K562 (cell line): ENCODE measurements around the gene TIAL1. TPM values are rescaled to one million over a fixed set of nuclear protein-coding genes. Genes with fewer than 3 reads are reported as not detected.

Source experiments
- CTBP1 ChIP-seq: fragments of 450-650 bp; IDR thresholded peaks from 2 replicates; pipeline ENCODE4 v1.6.1; 2016; ENCODE audit warnings: borderline replicate concordance
- ELF4 ChIP-seq: fragments of 450-650 bp; formaldehyde crosslinking; IDR thresholded peaks from 2 replicates; pipeline ENCODE4 v1.4.0; 2022; ENCODE audit warnings: missing genetic modification characterization
- FOXJ2 ChIP-seq: fragments of 200-800 bp; sonication (Bioruptor generic); IDR thresholded peaks from 2 replicates; pipeline ENCODE4 v1.6.1; 2016; ENCODE audit warnings: missing genetic modification characterization, missing compliant biosample characterization
- GABPB1 ChIP-seq: sonication (generic); formaldehyde crosslinking; IDR thresholded peaks from 2 replicates; pipeline ENCODE4 v1.8.0; 2022; ENCODE audit warnings: mild to moderate bottlenecking, missing genetic modification reagents
- MIER1 ChIP-seq: fragments of 450-650 bp; IDR thresholded peaks from 2 replicates; pipeline ENCODE4 v1.6.1; 2016; ENCODE audit warnings: antibody characterized with exemption, mild to moderate bottlenecking, low read depth
- NFIC ChIP-seq: fragments of 450-650 bp; IDR thresholded peaks from 2 replicates; pipeline ENCODE4 v1.6.1; 2017; ENCODE audit warnings: mild to moderate bottlenecking, inconsistent platforms
- RAD21 ChIP-seq, 2 experiments: fragments of 250-450 bp in 1 of 2; fragments of 450-650 bp in 1 of 2; sonication (Bioruptor Pico) in 1 of 2; formaldehyde crosslinking in 1 of 2; IDR thresholded peaks in 1 of 2; conservative IDR thresholded peaks in 1 of 2; 2 replicates each; pipeline versions ENCODE4 v1.4.0 to v1.8.0; 2020 to 2022; ENCODE audit warnings: mild to moderate bottlenecking in 2 of 2, moderate library complexity in 1 of 2
- SIN3A ChIP-seq, 2 experiments: fragments of 150-350 bp in 1 of 2; IDR thresholded peaks; 2 replicates each; pipeline ENCODE4 v1.6.1; 2011 to 2016; ENCODE audit warnings: borderline replicate concordance in 2 of 2, low read depth in 2 of 2, low read length in 2 of 2, mild to moderate bottlenecking in 2 of 2, moderate library complexity in 2 of 2; ENCODE audit not compliant: control insufficient read depth in 1 of 2
- SMARCA4 ChIP-seq: fragments of 450-650 bp; IDR thresholded peaks from 2 replicates; pipeline ENCODE4 v1.6.1; 2016
- TAF9B ChIP-seq: fragments of 450-650 bp; IDR thresholded peaks from 2 replicates; pipeline ENCODE4 v1.6.1; 2018; ENCODE audit warnings: mild to moderate bottlenecking; ENCODE audit not compliant: partially characterized antibody
- polyA plus RNA-seq, 8 experiments: library from polyadenylated mRNA; depleted of rRNA in 4 of 8; stranded (reverse) in 5 of 8; unstranded in 3 of 8; fragments of >200 nt; fragmentation: Nextera tagmentation in 2 of 8; fragmentation: Illumina TruSeq in 1 of 8; extraction: Ambion mirVana in 2 of 8; extraction: Trizol in 1 of 8; gene quantifications; 2 replicates each; pipeline versions ENCODE4 v1.2.1 to v1.2.3, GENCODE V29; 2011 to 2014; ENCODE audit warnings: inconsistent platforms in 1 of 8, missing spikeins in 1 of 8
- total RNA-seq, 7 experiments: library from RNA; depleted of rRNA in 6 of 7; stranded (reverse); fragments of >200 nt in 6 of 7; fragmentation: Illumina TruSeq in 2 of 7; extraction: Trizol in 2 of 7; gene quantifications; 2 replicates each; pipeline versions ENCODE4 v1.2.1 to v1.2.3, GENCODE V29; 2011 to 2021; ENCODE audit warnings: low replicate concordance in 1 of 7
- TF ChIP-seq, protein P1 (sequence below), 2 experiments: fragments of 150-350 bp in 1 of 2; IDR thresholded peaks; 2 replicates each; pipeline ENCODE4 v1.6.1; 2012 to 2016; ENCODE audit warnings: low read depth in 2 of 2, low read length in 2 of 2, mild to moderate bottlenecking in 1 of 2, moderate library complexity in 1 of 2
- TF ChIP-seq, protein P2 (sequence below): fragments of 200-800 bp; sonication (Bioruptor generic); IDR thresholded peaks from 2 replicates; pipeline ENCODE4 v1.6.1; 2017; ENCODE audit warnings: missing genetic modification characterization, missing compliant biosample characterization
- TF ChIP-seq, protein P3 (sequence below): fragments of 450-650 bp; IDR thresholded peaks from 2 replicates; pipeline ENCODE4 v1.6.1; 2016
- TF ChIP-seq, protein P4 (sequence below), 3 experiments: IDR thresholded peaks in 2 of 3; conservative IDR thresholded peaks in 1 of 3; 2 replicates each; pipeline ENCODE4 v1.5.1; 2011 to 2012; ENCODE audit warnings: low read length in 3 of 3, mild to moderate bottlenecking in 3 of 3, control low read depth in 2 of 3, improper control_type of control experiment in 1 of 3, inconsistent platforms in 1 of 3, low read depth in 1 of 3, mixed read lengths in 1 of 3, moderate library complexity in 1 of 3; ENCODE audit not compliant: insufficient read depth in 2 of 3

TIAL1 gene
- total and polyA plus RNA-seq, 9 of the 15 experiments (the other 6 are each of a cell fraction or from before 2014, with no cell fraction given): 22.5 to 126 (median 58.2) TPM

DNA sequence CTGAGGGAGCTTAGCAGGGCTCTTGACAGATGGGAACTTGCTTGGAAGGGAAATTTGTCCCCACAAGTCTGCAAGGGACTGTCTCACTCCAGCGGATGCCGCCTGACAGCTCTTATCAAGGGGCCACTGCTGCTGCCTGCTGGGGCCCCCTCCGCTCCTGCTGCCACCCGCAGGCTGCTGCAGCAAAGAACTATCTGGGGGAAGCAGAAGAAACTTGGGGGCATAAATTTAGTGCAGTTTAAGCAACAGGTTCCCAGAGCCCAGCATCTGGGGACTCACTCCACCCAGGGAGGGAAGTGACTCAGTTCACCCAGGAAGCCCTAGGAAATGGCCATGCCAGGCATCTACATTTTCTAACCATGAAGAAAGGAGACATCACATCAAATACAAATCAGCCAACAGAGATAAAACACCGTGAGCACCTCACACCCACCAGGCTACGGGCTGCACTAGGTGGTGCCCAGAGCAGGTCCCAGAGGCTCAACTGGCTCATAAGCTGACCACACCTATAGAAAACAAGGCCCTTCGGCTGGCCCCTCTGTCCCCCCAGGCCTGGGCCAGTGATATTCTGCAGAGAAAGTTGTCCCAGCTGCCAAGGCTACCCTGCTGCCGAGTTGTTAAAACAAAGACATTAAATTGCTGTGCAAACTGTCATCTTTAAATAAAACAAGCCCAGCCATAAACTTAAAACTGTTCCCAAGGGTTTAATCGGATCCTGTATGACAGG lies 58.0 kb downstream of the TIAL1 start (continued):
- TF ChIP-seq, protein P1, sequence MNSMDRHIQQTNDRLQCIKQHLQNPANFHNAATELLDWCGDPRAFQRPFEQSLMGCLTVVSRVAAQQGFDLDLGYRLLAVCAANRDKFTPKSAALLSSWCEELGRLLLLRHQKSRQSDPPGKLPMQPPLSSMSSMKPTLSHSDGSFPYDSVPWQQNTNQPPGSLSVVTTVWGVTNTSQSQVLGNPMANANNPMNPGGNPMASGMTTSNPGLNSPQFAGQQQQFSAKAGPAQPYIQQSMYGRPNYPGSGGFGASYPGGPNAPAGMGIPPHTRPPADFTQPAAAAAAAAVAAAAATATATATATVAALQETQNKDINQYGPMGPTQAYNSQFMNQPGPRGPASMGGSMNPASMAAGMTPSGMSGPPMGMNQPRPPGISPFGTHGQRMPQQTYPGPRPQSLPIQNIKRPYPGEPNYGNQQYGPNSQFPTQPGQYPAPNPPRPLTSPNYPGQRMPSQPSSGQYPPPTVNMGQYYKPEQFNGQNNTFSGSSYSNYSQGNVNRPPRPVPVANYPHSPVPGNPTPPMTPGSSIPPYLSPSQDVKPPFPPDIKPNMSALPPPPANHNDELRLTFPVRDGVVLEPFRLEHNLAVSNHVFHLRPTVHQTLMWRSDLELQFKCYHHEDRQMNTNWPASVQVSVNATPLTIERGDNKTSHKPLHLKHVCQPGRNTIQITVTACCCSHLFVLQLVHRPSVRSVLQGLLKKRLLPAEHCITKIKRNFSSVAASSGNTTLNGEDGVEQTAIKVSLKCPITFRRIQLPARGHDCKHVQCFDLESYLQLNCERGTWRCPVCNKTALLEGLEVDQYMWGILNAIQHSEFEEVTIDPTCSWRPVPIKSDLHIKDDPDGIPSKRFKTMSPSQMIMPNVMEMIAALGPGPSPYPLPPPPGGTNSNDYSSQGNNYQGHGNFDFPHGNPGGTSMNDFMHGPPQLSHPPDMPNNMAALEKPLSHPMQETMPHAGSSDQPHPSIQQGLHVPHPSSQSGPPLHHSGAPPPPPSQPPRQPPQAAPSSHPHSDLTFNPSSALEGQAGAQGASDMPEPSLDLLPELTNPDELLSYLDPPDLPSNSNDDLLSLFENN (IDR thresholded peaks at IDR 0.05; ENCODE audit: low read depth in 2 of 2, low read length in 2 of 2): 0 out of 4 replicates have a peak, but pooled peaks of 1 of the 2 experiments have one; percentile 28
- TF ChIP-seq GABPB1 (CRISPR knock-in tag): no peak
- TF ChIP-seq, protein P2, sequence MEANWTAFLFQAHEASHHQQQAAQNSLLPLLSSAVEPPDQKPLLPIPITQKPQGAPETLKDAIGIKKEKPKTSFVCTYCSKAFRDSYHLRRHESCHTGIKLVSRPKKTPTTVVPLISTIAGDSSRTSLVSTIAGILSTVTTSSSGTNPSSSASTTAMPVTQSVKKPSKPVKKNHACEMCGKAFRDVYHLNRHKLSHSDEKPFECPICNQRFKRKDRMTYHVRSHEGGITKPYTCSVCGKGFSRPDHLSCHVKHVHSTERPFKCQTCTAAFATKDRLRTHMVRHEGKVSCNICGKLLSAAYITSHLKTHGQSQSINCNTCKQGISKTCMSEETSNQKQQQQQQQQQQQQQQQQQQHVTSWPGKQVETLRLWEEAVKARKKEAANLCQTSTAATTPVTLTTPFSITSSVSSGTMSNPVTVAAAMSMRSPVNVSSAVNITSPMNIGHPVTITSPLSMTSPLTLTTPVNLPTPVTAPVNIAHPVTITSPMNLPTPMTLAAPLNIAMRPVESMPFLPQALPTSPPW (CRISPR knock-in tag): peak; percentile 50; the same call in 1 of the 2 replicates
- peak; percentile 51 for TF ChIP-seq SMARCA4
- TF ChIP-seq, protein P3, sequence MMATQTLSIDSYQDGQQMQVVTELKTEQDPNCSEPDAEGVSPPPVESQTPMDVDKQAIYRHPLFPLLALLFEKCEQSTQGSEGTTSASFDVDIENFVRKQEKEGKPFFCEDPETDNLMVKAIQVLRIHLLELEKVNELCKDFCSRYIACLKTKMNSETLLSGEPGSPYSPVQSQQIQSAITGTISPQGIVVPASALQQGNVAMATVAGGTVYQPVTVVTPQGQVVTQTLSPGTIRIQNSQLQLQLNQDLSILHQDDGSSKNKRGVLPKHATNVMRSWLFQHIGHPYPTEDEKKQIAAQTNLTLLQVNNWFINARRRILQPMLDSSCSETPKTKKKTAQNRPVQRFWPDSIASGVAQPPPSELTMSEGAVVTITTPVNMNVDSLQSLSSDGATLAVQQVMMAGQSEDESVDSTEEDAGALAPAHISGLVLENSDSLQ: peak; percentile 74
- TF ChIP-seq RAD21 (CRISPR knock-in tag; conservative IDR thresholded peaks at IDR 0.05 in 1 of 2, IDR thresholded peaks at IDR 0.05 in 1 of 2): peak; percentile 13 to 47; a peak in 3 of 4 replicates
- TF ChIP-seq FOXJ2 (tag): no peak
- TF ChIP-seq, protein P4, sequence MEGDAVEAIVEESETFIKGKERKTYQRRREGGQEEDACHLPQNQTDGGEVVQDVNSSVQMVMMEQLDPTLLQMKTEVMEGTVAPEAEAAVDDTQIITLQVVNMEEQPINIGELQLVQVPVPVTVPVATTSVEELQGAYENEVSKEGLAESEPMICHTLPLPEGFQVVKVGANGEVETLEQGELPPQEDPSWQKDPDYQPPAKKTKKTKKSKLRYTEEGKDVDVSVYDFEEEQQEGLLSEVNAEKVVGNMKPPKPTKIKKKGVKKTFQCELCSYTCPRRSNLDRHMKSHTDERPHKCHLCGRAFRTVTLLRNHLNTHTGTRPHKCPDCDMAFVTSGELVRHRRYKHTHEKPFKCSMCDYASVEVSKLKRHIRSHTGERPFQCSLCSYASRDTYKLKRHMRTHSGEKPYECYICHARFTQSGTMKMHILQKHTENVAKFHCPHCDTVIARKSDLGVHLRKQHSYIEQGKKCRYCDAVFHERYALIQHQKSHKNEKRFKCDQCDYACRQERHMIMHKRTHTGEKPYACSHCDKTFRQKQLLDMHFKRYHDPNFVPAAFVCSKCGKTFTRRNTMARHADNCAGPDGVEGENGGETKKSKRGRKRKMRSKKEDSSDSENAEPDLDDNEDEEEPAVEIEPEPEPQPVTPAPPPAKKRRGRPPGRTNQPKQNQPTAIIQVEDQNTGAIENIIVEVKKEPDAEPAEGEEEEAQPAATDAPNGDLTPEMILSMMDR (IDR thresholded peaks at IDR 0.05 in 2 of 3, conservative IDR thresholded peaks at IDR 0.05 in 1 of 3; ENCODE audit: insufficient read depth in 2 of 3, low read depth in 1 of 3, low read length in 3 of 3): peak; percentile 21 to 37 (median 34); a peak in 4 of 6 replicates
- TF ChIP-seq MIER1: no peak
- TF ChIP-seq SIN3A (IDR thresholded peaks at IDR 0.05; ENCODE audit: borderline replicate concordance in 2 of 2, control insufficient read depth in 1 of 2, low read depth in 2 of 2, low read length in 2 of 2): peak in 1 of 2 experiments; percentile 16; a peak in 1 of 4 replicates
- TF ChIP-seq ELF4 (CRISPR knock-in tag): no peak
- TF ChIP-seq NFIC: peak; percentile 28; the same call in 1 of the 2 replicates
- TF ChIP-seq CTBP1: peak; percentile 18; the same call in 1 of the 2 replicates
- no peak for TF ChIP-seq TAF9B
